Cardiac septum (tissue), 1 donor: ENCODE data around the gene OR4L1. TPM values are rescaled to one million over a fixed set of nuclear protein-coding genes. Genes with fewer than 3 reads are reported as not detected.
"Not testable (repeated sequence)": the region's sequence is repeated elsewhere in the genome, so short reads cannot be mapped to it uniquely, and the experiment has no call there.

ENCODE experiments used
- DNase-seq: peaks from one replicate; pipeline ENCODE4 v3.0.0-alpha.2; 2020; ENCODE audit warnings: low spot score
- intact Hi-C: fragments of 100-400 bp; cut with DNase I; formaldehyde crosslinking; loops from one replicate; pipeline ENCODE4 v1.14.0; 2022
- long read RNA-seq: library from polyadenylated mRNA; unstranded; transcript quantifications from one replicate; pipeline ENCODE4 v2.0.0, GENCODE V29; 2021
- total RNA-seq: library from RNA; stranded (reverse); fragmentation: NEBNext Ultra II Directional; extraction: Animal tissue kit (Norgen Biotek cat#: 25700); gene quantifications from one replicate; pipeline ENCODE4 v1.2.1, GENCODE V29; 2021
- donor health status: DM: no; HTN: no; CAD: no.

OR4L1 gene
- total RNA-seq, result not detected
- long read RNA-seq, result 0 reads

- intact Hi-C loops, result no loop called here
- DNase-seq, result no peak
Observed at GRCh38 chr14:20059745-20060144, at the start of gene OR4L1. Gene OR4L1, plus strand, starts transcription at chr14:20060045. Its CDS starts 0 bp downstream, at chr14:20060045.

- intact Hi-C loops, result no loop called here
- no peak for DNase-seq
Observed at GRCh38 chr14:20019257-20019865, 40.5 kb upstream of the OR4L1 start, which contains the start of gene OR4K14. Gene OR4K14, minus strand, starts transcription at chr14:20019307. Its CDS starts 4,114 bp downstream, at chr14:20015193.

- no peak for DNase-seq
- intact Hi-C loops, result no loop called here
Observed at GRCh38 chr14:20031058-20031457, 28.8 kb upstream of the OR4L1 start.

- no peak for DNase-seq
- intact Hi-C loops, result no loop called here
Observed at GRCh38 chr14:20035449-20035848, 24.4 kb upstream of the OR4L1 start.

- DNase-seq, result no peak
- intact Hi-C loops, result no loop called here
Observed at GRCh38 chr14:20035938-20036337, 23.9 kb upstream of the OR4L1 start, which contains the start of gene OR4K13. Gene OR4K13, minus strand, starts transcription at chr14:20036038. Its CDS starts 1,280 bp downstream, at chr14:20034758.

- intact Hi-C loops, result no loop called here
- DNase-seq, result no peak
Observed at GRCh38 chr14:20044243-20044642, 15.6 kb upstream of the OR4L1 start.

- DNase-seq, result no peak
- intact Hi-C loops, result no loop called here
Observed at GRCh38 chr14:20048202-20048601, 11.6 kb upstream of the OR4L1 start.

GRCh38 chr14:20092050-20092449 lies 32.2 kb downstream of the OR4L1 start:
- DNase-seq, result no peak
- intact Hi-C loops, result no loop called here

- DNase-seq, result no peak
- intact Hi-C loops, result no loop called here
Observed at GRCh38 chr14:20093442-20093841, 33.6 kb downstream of the OR4L1 start.

GRCh38 chr14:20098926-20099770 lies 39.3 kb downstream of the OR4L1 start:
- DNase-seq, intact Hi-C loops: not testable (repeated sequence)

GRCh38 chr14:20110438-20110837 lies 50.6 kb downstream of the OR4L1 start, which contains the start of gene OR4K17:
Gene OR4K17, plus strand, starts transcription at chr14:20110739. Its CDS starts 6,761 bp downstream, at chr14:20117500.
- intact Hi-C loops, result no loop called here

More at GRCh38 chr14:20110438-20110837, 50.6 kb downstream of the OR4L1 start, which contains the start of gene OR4K17:
- no peak for DNase-seq

Other genes starting within 250 kb of the OR4L1 start
- not detected for gene OR4K2, start 184.9 kb upstream of the OR4L1 start, total RNA-seq
- not detected for gene OR4K5, start 139.4 kb upstream of the OR4L1 start, total RNA-seq
- not detected for gene OR4K1, start 129.1 kb upstream of the OR4L1 start, total RNA-seq
- gene OR4K15, start 84.5 kb upstream of the OR4L1 start, total RNA-seq, result not detected
- not detected for gene OR4Q2, start 57.9 kb upstream of the OR4L1 start, total RNA-seq
- not detected for gene OR4K14, start 40.7 kb upstream of the OR4L1 start, total RNA-seq
- gene OR4K13, start 24.0 kb upstream of the OR4L1 start, total RNA-seq, result not detected
- gene OR4K17, start 50.7 kb downstream of the OR4L1 start, total RNA-seq, result not detected
- not detected for gene OR4N5, start 78.8 kb downstream of the OR4L1 start, total RNA-seq
- gene OR11G2, start 130.9 kb downstream of the OR4L1 start, total RNA-seq, result not detected
- not detected for gene OR11H6, start 163.7 kb downstream of the OR4L1 start, total RNA-seq
- gene OR11H7, start 168.9 kb downstream of the OR4L1 start, total RNA-seq, result not detected
- gene OR11H4, start 179.2 kb downstream of the OR4L1 start, total RNA-seq, result not detected
- gene TTC5, start 245.9 kb downstream of the OR4L1 start, total RNA-seq, result 11.1 TPM